ENCODE measurements around the gene PITX1. TPM values are rescaled to one million over a fixed set of nuclear protein-coding genes. Genes with fewer than 3 reads are reported as not detected.
A peak's percentile ranks its signal among the peaks of the same experiment; 100 is the strongest.
"Not testable (repeated sequence)": the region's sequence is repeated elsewhere in the genome, so short reads cannot be mapped to it uniquely, and the experiment has no call there.

The PITX1 gene
- under 1 TPM; 0.43 to 0.55 TPM for total RNA-seq
- 1 to 10 TPM in 1 of 2 donors, under 1 TPM in 1; 0.89 to 1.3 TPM for polyA plus RNA-seq
- long read RNA-seq, donor 1, result 0 reads
- long read RNA-seq, donor 2, result 0 reads
- long read RNA-seq, donor 3, result 0 reads
- long read RNA-seq, donor 4, result 0 reads
- long read RNA-seq, donor 5, result 0 reads

DNA sequence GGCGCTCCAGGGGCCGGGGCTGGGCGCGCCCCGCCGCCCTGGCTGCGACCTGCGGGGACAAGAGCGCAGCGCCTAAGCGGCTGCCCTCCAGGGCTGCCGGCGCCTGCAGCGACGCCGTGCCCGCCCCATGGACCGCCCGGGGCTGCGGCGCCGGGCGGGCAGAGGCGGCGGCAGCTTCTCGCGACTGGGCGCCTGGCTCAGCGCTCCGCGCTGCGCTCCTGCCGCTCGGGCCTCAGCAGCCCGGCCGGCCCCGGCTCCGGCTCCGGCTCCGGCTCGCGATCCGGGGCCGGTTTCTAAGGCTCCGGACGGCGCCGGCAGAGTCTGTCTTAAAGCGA is at the start of gene PITX1:
PITX1 (minus strand) TSS at position 328 of the 335 bp plus-strand sequence. CDS start 347 bp downstream, outside the sequence.
- Histone ChIP-seq H3K9me3 (ENCODE audit: control insufficient read depth in 4 of 4, insufficient read depth in 3 of 4, low read length in 3 of 4) (peaks cover 0 to 17% (median 0%) of the 10 kb centered on the region in 4 donors), H3K9ac (ENCODE audit: insufficient read depth in 1 of 2, low read length in 2 of 2) (no peak within 1 kb of the TSS), H3K27me3 (ENCODE audit: control insufficient read depth in 3 of 3, insufficient read depth in 3 of 3, low read length in 2 of 3) (peaks cover 17 to 88% (median 85%) of the 10 kb centered on the region in 3 donors)

DNA sequence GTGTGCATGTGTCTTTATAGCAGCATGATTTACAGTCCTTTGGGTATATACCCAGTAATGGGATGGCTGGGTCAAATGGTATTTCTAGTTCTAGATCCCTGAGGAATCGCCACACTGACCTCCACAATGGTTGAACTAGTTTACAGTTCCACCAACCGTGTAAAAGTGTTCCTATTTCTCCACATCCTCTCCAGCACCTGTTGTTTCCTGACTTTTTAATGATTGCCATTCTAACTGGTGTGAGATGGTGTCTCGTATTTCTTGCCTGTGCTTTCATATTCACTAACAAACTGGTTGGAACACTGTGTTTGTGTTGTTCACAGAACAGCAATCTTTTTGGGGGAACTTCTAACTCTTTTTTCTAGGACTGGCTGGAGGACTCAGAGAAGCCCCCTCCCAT is 49.3 kb upstream of the PITX1 start:
- H3K4me1 ChIP-seq (ENCODE audit: control insufficient read depth in 5 of 5, insufficient read depth in 5 of 5, low read length in 5 of 5); DNase-seq: not testable (repeated sequence)
- WGBS, 2 donors, result 85 to 86% methylated on average over 3 of the region's 3 CpGs

More for the DNA sequence above, at the start of gene PITX1:
- ATAC-seq (ENCODE audit: insufficient read depth, low FRiP score) (peak; percentile 14), DNase-seq (no peak)
- TF ChIP-seq, protein P1, sequence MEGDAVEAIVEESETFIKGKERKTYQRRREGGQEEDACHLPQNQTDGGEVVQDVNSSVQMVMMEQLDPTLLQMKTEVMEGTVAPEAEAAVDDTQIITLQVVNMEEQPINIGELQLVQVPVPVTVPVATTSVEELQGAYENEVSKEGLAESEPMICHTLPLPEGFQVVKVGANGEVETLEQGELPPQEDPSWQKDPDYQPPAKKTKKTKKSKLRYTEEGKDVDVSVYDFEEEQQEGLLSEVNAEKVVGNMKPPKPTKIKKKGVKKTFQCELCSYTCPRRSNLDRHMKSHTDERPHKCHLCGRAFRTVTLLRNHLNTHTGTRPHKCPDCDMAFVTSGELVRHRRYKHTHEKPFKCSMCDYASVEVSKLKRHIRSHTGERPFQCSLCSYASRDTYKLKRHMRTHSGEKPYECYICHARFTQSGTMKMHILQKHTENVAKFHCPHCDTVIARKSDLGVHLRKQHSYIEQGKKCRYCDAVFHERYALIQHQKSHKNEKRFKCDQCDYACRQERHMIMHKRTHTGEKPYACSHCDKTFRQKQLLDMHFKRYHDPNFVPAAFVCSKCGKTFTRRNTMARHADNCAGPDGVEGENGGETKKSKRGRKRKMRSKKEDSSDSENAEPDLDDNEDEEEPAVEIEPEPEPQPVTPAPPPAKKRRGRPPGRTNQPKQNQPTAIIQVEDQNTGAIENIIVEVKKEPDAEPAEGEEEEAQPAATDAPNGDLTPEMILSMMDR (IDR thresholded peaks at IDR 0.05; ENCODE audit: control extremely low read depth, extremely low read depth), result no peak
- Histone ChIP-seq H3K4me3 (peak within 1 kb of the TSS; percentile 3), H3K36me3 (ENCODE audit: control insufficient read depth in 4 of 4, insufficient read depth in 4 of 4, low read length in 4 of 4) (no peaks in the 10 kb centered on the region), H3K27ac (ENCODE audit: low read depth in 1 of 2, low read length in 1 of 2) (no peak within 1 kb of the TSS), H3K4me1 (ENCODE audit: control insufficient read depth in 5 of 5, insufficient read depth in 5 of 5, low read length in 5 of 5) (peaks cover 0 to 25% (median 11%) of the 10 kb centered on the region in 5 donors)
- WGBS, 2 donors, result 1% methylated on average over 36 to 49 of the region's 49 CpGs

DNA sequence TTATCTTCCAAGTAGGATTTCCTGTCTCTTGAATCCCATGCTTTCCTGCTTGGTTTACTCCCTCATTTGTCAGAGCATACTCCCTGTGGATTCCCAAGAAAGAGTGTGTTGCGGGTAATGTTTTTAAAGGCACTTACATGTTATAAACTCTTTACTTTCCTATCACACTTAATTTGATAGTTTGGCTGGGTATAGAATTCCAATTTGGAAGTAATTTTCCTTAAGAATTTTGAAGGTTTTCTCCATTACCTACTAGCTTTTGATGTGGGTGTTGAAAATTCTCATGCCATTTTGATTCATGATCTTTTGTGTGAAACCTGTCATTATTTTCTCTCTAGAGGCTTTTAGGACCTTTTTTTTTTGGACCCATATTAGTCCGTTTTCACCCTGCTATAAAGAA is 47.2 kb upstream of the PITX1 start:
- TF ChIP-seq, protein P1 (IDR thresholded peaks at IDR 0.05; ENCODE audit: control extremely low read depth, extremely low read depth), result no peak
- Histone ChIP-seq H3K27ac (ENCODE audit: low read depth in 1 of 2, low read length in 1 of 2) (no peak overlapping the region), H3K27me3 (ENCODE audit: control insufficient read depth in 3 of 3, insufficient read depth in 3 of 3, low read length in 2 of 3) (peaks cover 0 to 3% (median 0%) of the 10 kb centered on the region in 3 donors), H3K4me1 (ENCODE audit: control insufficient read depth in 5 of 5, insufficient read depth in 5 of 5, low read length in 5 of 5) (no peaks in the 10 kb centered on the region), H3K9me3 (ENCODE audit: control insufficient read depth in 4 of 4, insufficient read depth in 3 of 4, low read length in 3 of 4) (peaks cover 0 to 12% (median 5%) of the 10 kb centered on the region in 4 donors), H3K36me3 (ENCODE audit: control insufficient read depth in 4 of 4, insufficient read depth in 4 of 4, low read length in 4 of 4) (no peaks in the 10 kb centered on the region), H3K9ac (ENCODE audit: insufficient read depth in 1 of 2, low read length in 2 of 2) (no peak overlapping the region), H3K4me3 (no peak overlapping the region)
- peak in 1 of 3 donors; percentile 1 for DNase-seq
- ATAC-seq (ENCODE audit: insufficient read depth, low FRiP score), result no peak
- WGBS, 2 donors, result 90 to 100% methylated on average over 2 of the region's 2 CpGs

More for the DNA sequence above, 49.3 kb upstream of the PITX1 start:
- H3K4me3 ChIP-seq; H3K9ac ChIP-seq (ENCODE audit: insufficient read depth in 1 of 2, low read length in 2 of 2); H3K27me3 ChIP-seq (ENCODE audit: control insufficient read depth in 3 of 3, insufficient read depth in 3 of 3, low read length in 2 of 3); H3K36me3 ChIP-seq (ENCODE audit: control insufficient read depth in 4 of 4, insufficient read depth in 4 of 4, low read length in 4 of 4); H3K27ac ChIP-seq (ENCODE audit: low read depth in 1 of 2, low read length in 1 of 2); ATAC-seq (ENCODE audit: insufficient read depth, low FRiP score): not testable (repeated sequence)
- H3K9me3 ChIP-seq (ENCODE audit: control insufficient read depth in 4 of 4, insufficient read depth in 3 of 4, low read length in 3 of 4), result peaks cover 0 to 12% (median 5%) of the 10 kb centered on the region in 4 donors

DNA sequence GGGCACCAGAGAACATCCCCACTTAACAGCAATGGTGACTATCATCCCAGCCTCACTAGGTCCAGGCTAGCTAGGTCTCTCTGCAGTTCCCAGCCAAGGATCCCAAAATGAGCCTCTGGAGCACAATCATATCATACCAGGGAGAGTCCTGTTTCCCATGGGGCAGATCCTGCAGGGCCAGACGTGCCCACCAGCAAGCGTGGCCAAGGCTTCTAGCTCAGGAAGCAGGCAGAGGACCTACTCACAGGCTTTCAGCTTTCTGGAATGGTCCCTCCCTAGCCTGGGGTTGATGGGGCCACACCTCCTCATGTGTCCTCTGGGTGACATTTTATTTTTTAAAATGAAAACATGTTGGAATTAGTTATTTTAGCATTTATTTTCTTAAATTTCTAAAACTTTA is 45.7 kb upstream of the PITX1 start:
- 81 to 84% methylated on average over 2 of the region's 2 CpGs for WGBS, 2 donors
- H3K27me3 ChIP-seq (ENCODE audit: control insufficient read depth in 3 of 3, insufficient read depth in 3 of 3, low read length in 2 of 3), result peaks cover 0 to 6% (median 3%) of the 10 kb centered on the region in 3 donors
- peaks cover 0 to 12% (median 5%) of the 10 kb centered on the region in 4 donors for H3K9me3 ChIP-seq (ENCODE audit: control insufficient read depth in 4 of 4, insufficient read depth in 3 of 4, low read length in 3 of 4)
- no peaks in the 10 kb centered on the region for H3K4me1 ChIP-seq (ENCODE audit: control insufficient read depth in 5 of 5, insufficient read depth in 5 of 5, low read length in 5 of 5)
- DNase-seq (peak in 1 of 3 donors; percentile 1), ATAC-seq (ENCODE audit: insufficient read depth, low FRiP score) (no peak)
- TF ChIP-seq, protein P1 (IDR thresholded peaks at IDR 0.05; ENCODE audit: control extremely low read depth, extremely low read depth), result no peak
- no peak overlapping the region for H3K27ac ChIP-seq (ENCODE audit: low read depth in 1 of 2, low read length in 1 of 2)
- H3K4me3 ChIP-seq, result no peak overlapping the region
- H3K36me3 ChIP-seq (ENCODE audit: control insufficient read depth in 4 of 4, insufficient read depth in 4 of 4, low read length in 4 of 4), result no peaks in the 10 kb centered on the region
- no peak overlapping the region for H3K9ac ChIP-seq (ENCODE audit: insufficient read depth in 1 of 2, low read length in 2 of 2)
